SK-N-SH treated with all-trans-retinoic acid at 6 μM for 48 hours (cell line): ENCODE results near the gene CLEC20A.

ENCODE experiments used
- ARNTL ChIP-seq: fragments of 450-650 bp; formaldehyde crosslinking; IDR thresholded peaks from 2 replicates; pipeline ENCODE4 v1.5.0; 2020; ENCODE audit warnings: low read depth, mild to moderate bottlenecking, moderate library complexity, borderline replicate concordance
- PATZ1 ChIP-seq: fragments of 250-450 bp; sonication (Bioruptor Pico); IDR thresholded peaks from 2 replicates; pipeline ENCODE4 v1.8.0; 2020; ENCODE audit warnings: mild to moderate bottlenecking, moderate library complexity, borderline replicate concordance

- TF ChIP-seq PATZ1 (CRISPR knock-in tag) (no peak), ARNTL (CRISPR knock-in tag) (no peak)
Observed at GRCh38 chr1:178544531-178544930, 47.8 kb upstream of the CLEC20A start.
